GM23338 (cell line): Measurements from ENCODE around the gene ABCD2.

Experiments
- POLR2AphosphoS5 ChIP-seq: IDR thresholded peaks from 2 replicates; pipeline ENCODE4 v1.6.1; 2016; ENCODE audit warnings: antibody characterized with exemption, low read depth
- TF ChIP-seq, protein P1 (sequence below), 2 experiments: fragments of 200-600 bp in 1 of 2; sonication (generic) in 1 of 2; conservative IDR thresholded peaks; 2 replicates each; pipeline versions ENCODE4 v1.5.1 to v1.6.1; 2016 to 2017; ENCODE audit warnings: antibody characterized with exemption in 2 of 2, low read depth in 2 of 2, mild to moderate bottlenecking in 2 of 2, moderate library complexity in 1 of 2

DNA sequence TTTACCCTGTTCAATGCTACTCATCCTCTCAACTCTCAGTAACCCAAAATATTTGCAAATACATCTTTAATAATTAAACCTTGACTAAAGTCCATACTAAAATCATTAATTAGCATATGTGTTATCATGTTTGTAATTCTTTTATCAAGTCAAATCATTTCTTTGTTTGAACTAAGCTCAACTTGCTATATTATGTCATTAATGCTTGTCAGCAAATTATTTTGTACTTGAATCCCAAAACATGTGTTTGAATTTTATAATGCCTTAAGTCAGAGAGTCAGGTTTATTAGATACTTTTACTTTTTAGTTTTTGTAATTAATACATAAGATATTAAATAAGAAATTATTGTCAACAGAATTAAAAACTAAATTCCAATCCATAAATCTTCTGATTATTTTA is 16.5 kb downstream of the ABCD2 start:
- TF ChIP-seq, protein P1, sequence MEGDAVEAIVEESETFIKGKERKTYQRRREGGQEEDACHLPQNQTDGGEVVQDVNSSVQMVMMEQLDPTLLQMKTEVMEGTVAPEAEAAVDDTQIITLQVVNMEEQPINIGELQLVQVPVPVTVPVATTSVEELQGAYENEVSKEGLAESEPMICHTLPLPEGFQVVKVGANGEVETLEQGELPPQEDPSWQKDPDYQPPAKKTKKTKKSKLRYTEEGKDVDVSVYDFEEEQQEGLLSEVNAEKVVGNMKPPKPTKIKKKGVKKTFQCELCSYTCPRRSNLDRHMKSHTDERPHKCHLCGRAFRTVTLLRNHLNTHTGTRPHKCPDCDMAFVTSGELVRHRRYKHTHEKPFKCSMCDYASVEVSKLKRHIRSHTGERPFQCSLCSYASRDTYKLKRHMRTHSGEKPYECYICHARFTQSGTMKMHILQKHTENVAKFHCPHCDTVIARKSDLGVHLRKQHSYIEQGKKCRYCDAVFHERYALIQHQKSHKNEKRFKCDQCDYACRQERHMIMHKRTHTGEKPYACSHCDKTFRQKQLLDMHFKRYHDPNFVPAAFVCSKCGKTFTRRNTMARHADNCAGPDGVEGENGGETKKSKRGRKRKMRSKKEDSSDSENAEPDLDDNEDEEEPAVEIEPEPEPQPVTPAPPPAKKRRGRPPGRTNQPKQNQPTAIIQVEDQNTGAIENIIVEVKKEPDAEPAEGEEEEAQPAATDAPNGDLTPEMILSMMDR (conservative IDR thresholded peaks at IDR 0.05; ENCODE audit: low read depth in 2 of 2) = no peak
- TF ChIP-seq POLR2AphosphoS5 = no peak
